ENCODE data around the gene MAPK10. TPM values are rescaled to one million over a fixed set of nuclear protein-coding genes. Genes with fewer than 3 reads are reported as not detected.
A peak's percentile ranks its signal among the peaks of the same experiment; 100 is the strongest.

MAPK10 gene
- total and polyA plus RNA-seq, 2 experiments from 2014 or later = 5.9 to 14.8 TPM

DNA sequence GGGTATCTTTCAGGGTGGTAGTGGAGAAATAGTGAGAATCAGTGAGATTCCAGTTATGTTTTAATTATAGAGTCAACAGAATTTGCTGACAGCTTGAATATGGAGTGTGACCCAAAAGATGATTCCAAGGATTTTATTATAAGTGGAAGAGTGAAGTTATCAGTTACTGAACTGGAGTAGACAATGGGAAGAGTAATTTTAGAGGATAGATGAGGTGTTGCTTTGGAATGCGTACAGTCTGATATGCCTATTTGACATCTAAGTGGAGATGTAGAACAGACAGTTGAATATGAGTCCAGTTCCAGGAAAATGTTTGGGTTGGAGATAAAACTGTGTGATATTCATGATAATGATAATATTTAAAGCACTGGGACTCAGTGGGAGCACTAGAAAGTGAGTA is 174.2 kb downstream of the MAPK10 start:
- no peak for TF ChIP-seq EZH2 (IDR thresholded peaks at IDR 0.05; ENCODE audit: borderline replicate concordance)
- no peak for TF ChIP-seq EZH2phosphoT487 (IDR thresholded peaks at IDR 0.05; ENCODE audit: low read depth, severe bottlenecking, unreplicated experiment)
- TF ChIP-seq, protein P1, sequence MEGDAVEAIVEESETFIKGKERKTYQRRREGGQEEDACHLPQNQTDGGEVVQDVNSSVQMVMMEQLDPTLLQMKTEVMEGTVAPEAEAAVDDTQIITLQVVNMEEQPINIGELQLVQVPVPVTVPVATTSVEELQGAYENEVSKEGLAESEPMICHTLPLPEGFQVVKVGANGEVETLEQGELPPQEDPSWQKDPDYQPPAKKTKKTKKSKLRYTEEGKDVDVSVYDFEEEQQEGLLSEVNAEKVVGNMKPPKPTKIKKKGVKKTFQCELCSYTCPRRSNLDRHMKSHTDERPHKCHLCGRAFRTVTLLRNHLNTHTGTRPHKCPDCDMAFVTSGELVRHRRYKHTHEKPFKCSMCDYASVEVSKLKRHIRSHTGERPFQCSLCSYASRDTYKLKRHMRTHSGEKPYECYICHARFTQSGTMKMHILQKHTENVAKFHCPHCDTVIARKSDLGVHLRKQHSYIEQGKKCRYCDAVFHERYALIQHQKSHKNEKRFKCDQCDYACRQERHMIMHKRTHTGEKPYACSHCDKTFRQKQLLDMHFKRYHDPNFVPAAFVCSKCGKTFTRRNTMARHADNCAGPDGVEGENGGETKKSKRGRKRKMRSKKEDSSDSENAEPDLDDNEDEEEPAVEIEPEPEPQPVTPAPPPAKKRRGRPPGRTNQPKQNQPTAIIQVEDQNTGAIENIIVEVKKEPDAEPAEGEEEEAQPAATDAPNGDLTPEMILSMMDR (IDR thresholded peaks at IDR 0.05; ENCODE audit: poor library complexity) = no peak
- H3K9me3 ChIP-seq (ENCODE audit: low read depth) = no peaks in the 10 kb centered on the region
- no peaks in the 10 kb centered on the region for H3K9me2 ChIP-seq (replicated peaks; ENCODE audit: insufficient read depth)
- no peak overlapping the region for H3K4me2 ChIP-seq
- no peak overlapping the region for H3K27ac ChIP-seq
- H3K79me2 ChIP-seq = no peaks in the 10 kb centered on the region
- WGBS (ENCODE audit: low lambda C conversion rate, missing lambda C conversion rate) = 50% methylated on average over 1 of the region's 1 CpG
- no peaks in the 10 kb centered on the region for H3K36me3 ChIP-seq (replicated peaks; ENCODE audit: insufficient read depth, low read depth)
- no peaks in the 10 kb centered on the region for H3K4me1 ChIP-seq (ENCODE audit: insufficient read depth)
- no peaks in the 10 kb centered on the region for H4K20me1 ChIP-seq (ENCODE audit: insufficient read depth, poor library complexity, severe bottlenecking)
- no peak overlapping the region for H2AFZ ChIP-seq
- DNase-seq (ENCODE audit: low spot score) = no peak
- H3K4me3 ChIP-seq = no peak overlapping the region
- H3K27me3 ChIP-seq = no peaks in the 10 kb centered on the region

DNA sequence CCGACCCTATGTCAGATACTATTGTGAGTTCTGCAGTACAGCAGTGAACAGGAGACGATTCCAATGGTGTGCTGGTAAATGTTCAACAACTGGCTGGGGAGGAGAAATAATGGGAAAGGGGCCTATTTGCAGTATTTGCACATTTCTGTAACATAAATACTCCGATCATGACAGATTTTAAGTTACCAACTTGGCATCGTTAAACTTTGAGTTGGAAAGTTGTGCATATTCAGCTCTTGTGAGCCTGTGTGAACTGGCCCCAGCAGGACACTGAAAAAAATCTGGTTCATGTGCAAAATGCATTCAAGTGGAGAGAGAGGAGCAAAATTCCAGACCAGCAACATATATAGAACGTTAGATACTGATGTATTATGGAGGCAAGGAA is 175.0 kb downstream of the MAPK10 start:
- H3K9me3 ChIP-seq (ENCODE audit: low read depth) = no peaks in the 10 kb centered on the region
- H3K4me2 ChIP-seq = no peak overlapping the region
- no peak overlapping the region for H3K4me3 ChIP-seq
- peak overlapping the region; percentile 43 for H3K27ac ChIP-seq
- 65% methylated on average over 5 of the region's 5 CpGs for WGBS (ENCODE audit: low lambda C conversion rate, missing lambda C conversion rate)
- no peaks in the 10 kb centered on the region for H3K79me2 ChIP-seq
- no peak overlapping the region for H2AFZ ChIP-seq
- no peaks in the 10 kb centered on the region for H3K27me3 ChIP-seq
- TF ChIP-seq, protein P1 (IDR thresholded peaks at IDR 0.05; ENCODE audit: poor library complexity) = no peak
- no peak for TF ChIP-seq EZH2phosphoT487 (IDR thresholded peaks at IDR 0.05; ENCODE audit: low read depth, severe bottlenecking, unreplicated experiment)
- no peak for TF ChIP-seq EZH2 (IDR thresholded peaks at IDR 0.05; ENCODE audit: borderline replicate concordance)
- H3K36me3 ChIP-seq (replicated peaks; ENCODE audit: insufficient read depth, low read depth) = no peaks in the 10 kb centered on the region
- H3K4me1 ChIP-seq (ENCODE audit: insufficient read depth) = no peaks in the 10 kb centered on the region
- no peaks in the 10 kb centered on the region for H3K9me2 ChIP-seq (replicated peaks; ENCODE audit: insufficient read depth)
- DNase-seq (ENCODE audit: low spot score) = peak; percentile 3
- no peaks in the 10 kb centered on the region for H4K20me1 ChIP-seq (ENCODE audit: insufficient read depth, poor library complexity, severe bottlenecking)

DNA sequence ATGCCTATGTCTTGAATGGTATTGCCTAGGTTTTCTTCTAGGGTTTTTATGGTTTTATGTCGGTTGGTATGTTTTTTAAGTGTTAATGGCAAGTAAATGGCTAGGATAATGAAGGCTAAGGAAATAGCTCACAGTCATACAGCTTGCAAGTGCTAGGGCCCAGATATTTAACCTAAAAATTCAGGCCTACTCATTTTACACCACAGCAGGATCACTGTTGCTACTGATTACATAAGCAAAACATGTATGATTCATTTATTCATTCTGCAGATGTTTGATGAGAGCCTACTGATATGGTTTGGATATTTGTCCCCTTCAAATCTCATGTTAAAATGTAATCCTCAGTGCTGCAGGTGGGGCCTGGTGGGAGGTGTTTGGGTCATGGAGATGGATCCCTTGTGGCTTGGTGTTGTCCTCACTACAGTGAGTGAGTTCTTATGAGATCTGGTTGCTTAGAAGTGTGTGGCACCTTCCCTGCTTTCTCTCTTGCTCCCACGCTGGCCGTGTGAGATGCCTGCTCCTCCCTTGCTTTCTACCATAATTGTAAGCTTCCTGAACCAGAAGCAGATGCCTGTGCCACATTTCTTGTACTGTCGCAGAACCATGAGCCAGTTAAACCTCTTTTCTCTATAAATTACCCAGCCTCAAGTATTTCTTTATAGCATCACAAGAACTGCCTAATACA is 175.5 kb downstream of the MAPK10 start:
- Histone ChIP-seq H3K9me3 (ENCODE audit: low read depth) (no peaks in the 10 kb centered on the region), H3K27me3 (no peaks in the 10 kb centered on the region), H4K20me1 (ENCODE audit: insufficient read depth, poor library complexity, severe bottlenecking) (no peaks in the 10 kb centered on the region), H2AFZ (no peak overlapping the region), H3K79me2 (no peaks in the 10 kb centered on the region), H3K27ac (peak overlapping the region; percentile 43), H3K36me3 (replicated peaks; ENCODE audit: insufficient read depth, low read depth) (no peaks in the 10 kb centered on the region), H3K4me3 (no peak overlapping the region), H3K4me1 (ENCODE audit: insufficient read depth) (no peaks in the 10 kb centered on the region), H3K9me2 (replicated peaks; ENCODE audit: insufficient read depth) (no peaks in the 10 kb centered on the region), H3K4me2 (no peak overlapping the region)
- TF ChIP-seq EZH2 (IDR thresholded peaks at IDR 0.05; ENCODE audit: borderline replicate concordance) (no peak), EZH2phosphoT487 (IDR thresholded peaks at IDR 0.05; ENCODE audit: low read depth, severe bottlenecking, unreplicated experiment) (no peak)
- TF ChIP-seq, protein P1 (IDR thresholded peaks at IDR 0.05; ENCODE audit: poor library complexity) = no peak
- WGBS (ENCODE audit: low lambda C conversion rate, missing lambda C conversion rate) = 82% methylated on average over 4 of the region's 4 CpGs
- DNase-seq (ENCODE audit: low spot score) = no peak

Measured in hepatocyte (in vitro differentiated cells).